ENCODE results near the gene PLA2G15.

PLA2G15 gene

GRCh38 chr16:68296693-68297092, 51.5 kb downstream of the PLA2G15 start:
- ChIA-PET POLR2A (interaction anchor here (1.0 to 1.3 kb wide), 2 partner anchors 14 to 31 kb away, joined by 3 read pairs; partner anchors contain the start of genes PRMT7 and SLC7A6OS), CTCF (interaction anchor here (2.2 to 4.4 kb wide), 2 partner anchors 13 to 34 kb away, joined by 6 to 34 read pairs; partner anchors contain the start of gene SLC7A6)
- no peak overlapping the region for H3K4me3 ChIP-seq (ENCODE audit: low read depth, low read length)
- no peak for DNase-seq (ENCODE audit: low read depth, low spot score)
- TF ChIP-seq CTCF (IDR thresholded peaks at IDR 0.05; ENCODE audit: insufficient read depth, low read length, missing control alignments) = no peak

GRCh38 chr16:68297908-68298307, 52.7 kb downstream of the PLA2G15 start:
- ChIA-PET POLR2A (interaction anchor here (3.4 kb wide), 1 partner anchor 34 kb away, joined by 20 read pairs; the partner anchor contains the start of gene SLC7A6), CTCF (interaction anchor here (0.9 to 4.0 kb wide), 4 partner anchors 9 to 35 kb away, joined by 4 to 46 read pairs (median 8); partner anchors contain the start of gene SLC7A6)
- H3K4me3 ChIP-seq (ENCODE audit: low read depth, low read length) = no peak overlapping the region
- TF ChIP-seq CTCF (IDR thresholded peaks at IDR 0.05; ENCODE audit: insufficient read depth, low read length, missing control alignments) = no peak
- no peak for DNase-seq (ENCODE audit: low read depth, low spot score)

DNA sequence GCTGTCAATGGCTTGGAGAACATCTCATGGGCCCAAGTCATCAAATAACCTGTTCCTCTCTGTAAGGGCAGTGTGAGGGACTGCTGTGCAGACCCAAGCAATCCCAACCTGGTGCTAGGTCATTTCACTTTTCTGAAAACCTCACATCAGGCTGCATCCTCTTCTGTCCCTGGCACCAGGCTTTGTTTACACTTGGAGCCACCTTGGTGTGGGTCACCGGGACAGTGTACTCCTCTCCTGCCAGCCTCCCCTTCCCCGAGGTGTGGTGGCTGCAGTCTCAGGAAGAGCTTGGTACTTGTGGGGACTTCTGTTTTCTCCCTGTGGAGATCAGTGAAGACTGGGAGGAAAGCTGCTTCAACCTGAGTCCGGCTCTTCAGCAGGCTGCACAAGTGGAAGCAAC, 53.1 kb downstream of the PLA2G15 start:
- no peak overlapping the region for H3K4me3 ChIP-seq (ENCODE audit: low read depth, low read length)
- CTCF ChIA-PET = interaction anchor here (1.9 to 4.0 kb wide), 3 partner anchors 9 to 36 kb away, joined by 6 to 46 read pairs (median 11); partner anchors contain the start of gene SLC7A6
- no peak for DNase-seq (ENCODE audit: low read depth, low spot score)
- no peak for TF ChIP-seq CTCF (IDR thresholded peaks at IDR 0.05; ENCODE audit: insufficient read depth, low read length, missing control alignments)
- POLR2A ChIA-PET = interaction anchor here (1.9 to 3.4 kb wide), 2 partner anchors 12 to 35 kb away, joined by 9 to 20 read pairs; partner anchors contain the start of genes PRMT7, SLC7A6 and SLC7A6OS

DNA sequence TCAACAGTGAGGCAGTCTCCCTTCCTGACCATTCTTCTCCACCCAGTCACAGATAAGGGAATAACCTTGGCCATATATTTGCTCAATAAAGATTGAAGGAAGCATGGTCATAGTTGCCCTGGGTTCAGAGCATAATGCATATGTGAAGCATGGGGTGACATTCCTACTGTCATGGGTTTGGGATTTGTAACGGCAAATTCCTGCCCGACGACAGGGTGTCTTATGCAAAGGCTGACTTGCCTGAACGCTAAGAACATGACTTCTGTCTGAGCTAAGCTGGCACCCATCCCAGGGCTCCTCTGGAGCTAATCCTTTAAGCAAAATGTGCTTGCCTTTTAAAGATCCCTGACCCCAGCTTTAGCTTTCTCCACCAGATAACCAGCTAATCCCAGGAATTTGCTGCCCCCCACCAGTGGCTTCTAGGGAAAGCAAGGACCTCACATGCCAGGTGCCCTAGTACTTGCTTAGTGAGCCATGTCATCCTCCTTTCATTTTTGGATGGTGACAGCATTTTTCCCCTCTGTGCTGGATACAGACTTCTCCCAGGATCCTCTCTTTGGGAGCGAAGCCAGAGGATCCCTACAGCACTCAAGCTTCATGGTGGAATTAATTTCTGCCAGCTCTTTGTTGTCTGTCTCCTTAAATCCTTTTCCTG, 53.9 kb downstream of the PLA2G15 start:
- peak; percentile 46 for DNase-seq (ENCODE audit: low read depth, low spot score)
- CTCF ChIA-PET = interaction anchor here (1.2 to 4.0 kb wide), 3 partner anchors 10 to 36 kb away, joined by 3 to 46 read pairs (median 11); partner anchors contain the start of genes PRMT7, SLC7A6 and SLC7A6OS
- TF ChIP-seq CTCF (IDR thresholded peaks at IDR 0.05; ENCODE audit: insufficient read depth, low read length, missing control alignments) = no peak
- POLR2A ChIA-PET = interaction anchor here (0.8 to 3.4 kb wide), 5 partner anchors 11 to 54 kb away, joined by 3 to 20 read pairs (median 4); partner anchors contain the start of genes PLA2G15, PRMT7, SLC7A6 and SLC7A6OS
- no peak overlapping the region for H3K4me3 ChIP-seq (ENCODE audit: low read depth, low read length)

DNA sequence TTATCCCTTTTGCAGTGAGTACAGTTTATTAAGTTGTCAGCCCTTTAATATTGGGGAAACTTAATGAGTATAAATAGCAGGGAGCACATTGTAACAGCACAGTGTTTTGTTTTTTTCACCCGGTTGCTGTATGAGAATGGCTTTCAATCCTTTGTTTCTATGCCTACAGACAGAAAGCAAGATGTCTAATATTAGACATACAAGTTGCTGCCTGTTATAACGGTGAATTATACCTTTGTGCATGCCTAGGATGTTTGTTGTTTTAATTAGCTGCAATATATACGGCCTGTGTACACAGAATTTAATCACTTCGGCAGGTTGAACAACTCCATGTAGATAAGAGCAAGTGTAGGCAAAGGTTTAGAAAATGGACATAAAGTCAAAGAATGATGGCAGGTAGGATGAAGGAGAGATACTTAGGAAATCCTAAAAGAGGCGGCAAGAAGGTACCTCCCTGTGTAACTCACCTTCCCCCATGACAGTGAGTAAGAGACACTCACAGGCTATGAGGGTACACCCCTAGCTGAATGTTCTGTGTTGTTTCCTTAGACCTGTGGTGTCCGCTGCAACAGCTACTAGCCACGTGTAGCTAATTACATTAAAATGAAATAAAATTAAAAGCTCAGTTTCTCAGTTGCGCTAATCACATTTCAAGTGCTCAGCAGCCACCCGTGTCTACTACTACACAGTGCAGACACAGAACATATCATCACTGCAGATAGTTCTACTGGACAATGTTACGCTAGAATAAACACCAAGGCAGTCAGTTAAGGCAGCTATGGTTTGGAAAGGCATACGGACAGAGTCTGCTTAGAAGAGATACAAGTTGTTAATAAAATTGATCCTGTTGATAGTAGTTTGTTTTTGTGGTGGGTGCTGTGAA, 54.6 kb downstream of the PLA2G15 start:
- ChIA-PET CTCF (interaction anchor here (1.1 to 4.0 kb wide), 7 partner anchors 8 to 37 kb away, joined by 3 to 46 read pairs (median 6); partner anchors contain the start of genes PRMT7, SLC7A6 and SLC7A6OS), POLR2A (interaction anchor here (0.8 to 3.4 kb wide), 7 partner anchors 11 to 55 kb away, joined by 3 to 20 read pairs (median 4); partner anchors contain the start of genes PLA2G15, PRMT7, SLC7A6 and SLC7A6OS)

More for the DNA sequence above, 54.6 kb downstream of the PLA2G15 start:
- no peak for DNase-seq (ENCODE audit: low read depth, low spot score)
- TF ChIP-seq CTCF (IDR thresholded peaks at IDR 0.05; ENCODE audit: insufficient read depth, low read length, missing control alignments) = no peak
- H3K4me3 ChIP-seq (ENCODE audit: low read depth, low read length) = no peak overlapping the region
